ENCODE data around the gene BCL2L13.

DNA sequence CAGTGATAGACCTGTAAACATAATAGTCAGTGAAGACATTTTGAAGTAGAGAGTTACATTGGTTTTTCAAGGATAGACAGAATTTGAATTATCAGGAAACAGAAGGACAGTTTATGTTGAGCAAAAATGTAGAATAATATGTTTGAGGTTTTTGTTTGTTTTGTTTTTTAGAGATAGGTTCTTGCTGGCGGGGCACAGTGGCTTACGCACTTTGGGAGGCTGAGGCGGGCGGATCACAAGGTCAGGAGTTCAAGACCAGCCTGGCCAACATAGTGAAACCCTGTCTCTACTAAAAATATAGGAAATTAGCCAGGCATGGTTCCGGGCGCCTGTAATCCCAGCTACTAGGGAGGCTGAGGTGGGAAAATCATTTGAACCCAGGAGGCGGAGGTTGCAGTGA lies 35.6 kb downstream of the BCL2L13 start:
- TF ChIP-seq GABPA (IDR thresholded peaks at IDR 0.05; ENCODE audit: low read depth): no peak
- TF ChIP-seq, protein P1, sequence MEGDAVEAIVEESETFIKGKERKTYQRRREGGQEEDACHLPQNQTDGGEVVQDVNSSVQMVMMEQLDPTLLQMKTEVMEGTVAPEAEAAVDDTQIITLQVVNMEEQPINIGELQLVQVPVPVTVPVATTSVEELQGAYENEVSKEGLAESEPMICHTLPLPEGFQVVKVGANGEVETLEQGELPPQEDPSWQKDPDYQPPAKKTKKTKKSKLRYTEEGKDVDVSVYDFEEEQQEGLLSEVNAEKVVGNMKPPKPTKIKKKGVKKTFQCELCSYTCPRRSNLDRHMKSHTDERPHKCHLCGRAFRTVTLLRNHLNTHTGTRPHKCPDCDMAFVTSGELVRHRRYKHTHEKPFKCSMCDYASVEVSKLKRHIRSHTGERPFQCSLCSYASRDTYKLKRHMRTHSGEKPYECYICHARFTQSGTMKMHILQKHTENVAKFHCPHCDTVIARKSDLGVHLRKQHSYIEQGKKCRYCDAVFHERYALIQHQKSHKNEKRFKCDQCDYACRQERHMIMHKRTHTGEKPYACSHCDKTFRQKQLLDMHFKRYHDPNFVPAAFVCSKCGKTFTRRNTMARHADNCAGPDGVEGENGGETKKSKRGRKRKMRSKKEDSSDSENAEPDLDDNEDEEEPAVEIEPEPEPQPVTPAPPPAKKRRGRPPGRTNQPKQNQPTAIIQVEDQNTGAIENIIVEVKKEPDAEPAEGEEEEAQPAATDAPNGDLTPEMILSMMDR (IDR thresholded peaks at IDR 0.05; ENCODE audit: insufficient read depth, low read length): no peak
